Prostate gland (tissue), 2 donors: ENCODE measurements around the gene KCNIP3. TPM values are rescaled to one million over a fixed set of nuclear protein-coding genes. Genes with fewer than 3 reads are reported as not detected.

Source experiments
- DNase-seq: peaks from one replicate; pipeline ENCODE4 v3.0.0-alpha.2; 2019; ENCODE audit warnings: low spot score
- H3K27ac ChIP-seq, 2 donors: fragments of 200-600 bp; sonication (generic); 2 replicates each; pipeline ENCODE4 v1.5.1; 2017 to 2019
- H3K27me3 ChIP-seq: fragments of 200-600 bp; sonication (generic); replicated peaks from 2 replicates; pipeline ENCODE4 v1.5.1; 2019; ENCODE audit not compliant: insufficient read depth
- H3K36me3 ChIP-seq, 2 donors: fragments of 200-600 bp; sonication (generic); 1 replicate in 1 of 2; 2 replicates in 1 of 2; pipeline versions ENCODE4 v1.5.1 to v1.8.1; 2017 to 2019
- H3K4me1 ChIP-seq: fragments of 200-600 bp; sonication (generic); replicated peaks from 2 replicates; pipeline ENCODE4 v1.5.1; 2019
- H3K4me3 ChIP-seq, 2 donors: fragments of 200-600 bp; sonication (generic); 2 replicates each; pipeline ENCODE4 v1.5.1; 2017 to 2019
- H3K9me3 ChIP-seq: fragments of 200-600 bp; sonication (generic); 2 replicates; pipeline ENCODE4 v1.5.1; 2017
- POLR2A ChIP-seq: fragments of 450-650 bp; IDR thresholded peaks from one replicate; pipeline ENCODE4 v1.6.1; 2016; ENCODE audit warnings: antibody characterized with exemption, mild to moderate bottlenecking
- POLR2AphosphoS5 ChIP-seq: sonication (generic); formaldehyde crosslinking; IDR thresholded peaks from one replicate; pipeline ENCODE4 v1.6.1; 2017; ENCODE audit warnings: antibody characterized with exemption
- WGBS: methylation state at CpG from one replicate; pipeline ENCODE4 v1.1.5; 2018; 5-methylcytosine and 5-hydroxymethylcytosine counted together
- intact Hi-C: fragments of 100-400 bp; cut with DNase I; formaldehyde crosslinking; loops from one replicate; pipeline ENCODE4 v1.14.2; 2022
- total RNA-seq, 2 donors: library from RNA; depleted of rRNA; stranded (reverse); fragments of >200 nt; gene quantifications; one replicate each; pipeline ENCODE4 v1.1.0, GENCODE V29; 2016
- TF ChIP-seq, protein P1 (sequence below), 4 experiments: fragments of 200-600 bp in 2 of 4; fragments of 450-650 bp in 2 of 4; sonication (generic) in 2 of 4; IDR thresholded peaks; 1 replicate in 3 of 4; 2 replicates in 1 of 4; pipeline ENCODE4 v1.5.1; 2016 to 2019; ENCODE audit warnings: antibody characterized with exemption in 4 of 4, mild to moderate bottlenecking in 2 of 4, moderate library complexity in 2 of 4

Gene KCNIP3
- total RNA-seq, 2 donors from 2014 or later, result 5.1 to 63.8 TPM

DNA sequence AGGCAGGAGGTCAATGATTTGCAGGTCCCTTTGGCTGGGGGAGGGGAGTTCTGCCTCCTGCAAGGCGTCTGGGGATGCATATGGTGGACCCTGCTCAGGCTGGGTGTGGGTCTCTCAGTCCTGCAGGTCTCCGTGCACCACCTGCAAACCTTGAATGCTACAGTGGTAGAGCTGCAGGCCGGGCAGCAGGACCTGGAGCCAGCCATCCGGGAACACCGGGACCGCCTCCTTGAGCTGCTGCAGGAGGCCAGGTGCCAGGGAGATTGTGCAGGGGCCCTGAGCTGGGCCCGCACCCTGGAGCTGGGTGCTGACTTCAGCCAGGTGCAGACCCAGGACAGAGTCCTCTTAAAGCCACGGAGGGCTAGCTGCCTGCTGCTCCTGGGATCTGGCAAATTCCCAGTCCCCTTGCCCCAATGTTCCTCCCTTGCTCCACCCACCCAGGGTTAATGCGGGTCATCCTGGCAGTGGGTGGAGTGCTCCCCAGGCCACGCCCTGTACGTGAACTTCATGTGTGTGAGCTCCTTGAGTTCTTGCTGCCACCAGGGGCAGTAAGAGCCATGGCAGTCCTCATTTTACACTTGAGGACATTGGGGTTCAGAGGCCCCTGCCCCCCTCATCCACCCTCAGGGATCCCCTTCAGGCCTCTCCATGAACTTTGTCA is 19.8 kb upstream of the KCNIP3 start:
- no peaks in the 10 kb centered on the region for H3K9me3 ChIP-seq
- no peaks in the 10 kb centered on the region for H3K27me3 ChIP-seq
- TF ChIP-seq POLR2AphosphoS5 (peak; percentile 5), POLR2A (no peak)
- TF ChIP-seq, protein P1, sequence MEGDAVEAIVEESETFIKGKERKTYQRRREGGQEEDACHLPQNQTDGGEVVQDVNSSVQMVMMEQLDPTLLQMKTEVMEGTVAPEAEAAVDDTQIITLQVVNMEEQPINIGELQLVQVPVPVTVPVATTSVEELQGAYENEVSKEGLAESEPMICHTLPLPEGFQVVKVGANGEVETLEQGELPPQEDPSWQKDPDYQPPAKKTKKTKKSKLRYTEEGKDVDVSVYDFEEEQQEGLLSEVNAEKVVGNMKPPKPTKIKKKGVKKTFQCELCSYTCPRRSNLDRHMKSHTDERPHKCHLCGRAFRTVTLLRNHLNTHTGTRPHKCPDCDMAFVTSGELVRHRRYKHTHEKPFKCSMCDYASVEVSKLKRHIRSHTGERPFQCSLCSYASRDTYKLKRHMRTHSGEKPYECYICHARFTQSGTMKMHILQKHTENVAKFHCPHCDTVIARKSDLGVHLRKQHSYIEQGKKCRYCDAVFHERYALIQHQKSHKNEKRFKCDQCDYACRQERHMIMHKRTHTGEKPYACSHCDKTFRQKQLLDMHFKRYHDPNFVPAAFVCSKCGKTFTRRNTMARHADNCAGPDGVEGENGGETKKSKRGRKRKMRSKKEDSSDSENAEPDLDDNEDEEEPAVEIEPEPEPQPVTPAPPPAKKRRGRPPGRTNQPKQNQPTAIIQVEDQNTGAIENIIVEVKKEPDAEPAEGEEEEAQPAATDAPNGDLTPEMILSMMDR (IDR thresholded peaks at IDR 0.05), result peak in 2 of 4 experiments; percentile 17 to 43
- DNase-seq, result no peak
- peaks cover 4% of the 10 kb centered on the region for H3K4me1 ChIP-seq
- H3K27ac ChIP-seq, result peak overlapping the region in 1 of 2 donors; percentile 16
- H3K36me3 ChIP-seq, result no peaks in the 10 kb centered on the region
- WGBS, result 43% methylated on average over 11 of the region's 11 CpGs
- no peak overlapping the region for H3K4me3 ChIP-seq
- intact Hi-C loops, result no loop called here

DNA sequence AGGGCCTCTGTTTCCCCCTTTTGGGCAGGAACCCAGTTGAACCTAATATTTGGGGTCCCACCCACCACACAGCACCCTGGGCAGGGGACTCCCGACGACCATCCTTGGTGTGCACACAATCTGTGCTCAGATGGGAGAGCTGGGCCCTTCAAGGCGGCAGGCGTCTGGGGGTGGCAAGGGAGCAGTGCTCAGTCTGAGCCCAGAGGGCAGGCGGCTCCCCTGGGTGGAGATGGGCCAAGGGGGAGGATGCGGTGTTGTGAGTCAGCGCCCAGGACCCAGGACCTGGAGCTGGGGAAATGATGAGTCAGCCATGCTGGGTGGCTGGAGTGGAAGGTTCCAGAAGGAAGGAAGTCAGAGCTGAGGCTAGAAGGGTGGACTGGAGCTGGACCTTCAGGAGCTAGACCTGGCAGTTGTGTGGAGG is 19.1 kb upstream of the KCNIP3 start:
- H3K4me1 ChIP-seq, result peaks cover 4% of the 10 kb centered on the region
- H3K27me3 ChIP-seq, result no peaks in the 10 kb centered on the region
- WGBS, result 90% methylated on average over 7 of the region's 7 CpGs
- TF ChIP-seq, protein P1 (IDR thresholded peaks at IDR 0.05), result no peak
- no peak for TF ChIP-seq POLR2AphosphoS5
- no peaks in the 10 kb centered on the region for H3K36me3 ChIP-seq
- H3K9me3 ChIP-seq, result no peaks in the 10 kb centered on the region
- no peak for DNase-seq
- intact Hi-C loops, result no loop called here
- no peak overlapping the region for H3K4me3 ChIP-seq
- H3K27ac ChIP-seq, result no peak overlapping the region

DNA sequence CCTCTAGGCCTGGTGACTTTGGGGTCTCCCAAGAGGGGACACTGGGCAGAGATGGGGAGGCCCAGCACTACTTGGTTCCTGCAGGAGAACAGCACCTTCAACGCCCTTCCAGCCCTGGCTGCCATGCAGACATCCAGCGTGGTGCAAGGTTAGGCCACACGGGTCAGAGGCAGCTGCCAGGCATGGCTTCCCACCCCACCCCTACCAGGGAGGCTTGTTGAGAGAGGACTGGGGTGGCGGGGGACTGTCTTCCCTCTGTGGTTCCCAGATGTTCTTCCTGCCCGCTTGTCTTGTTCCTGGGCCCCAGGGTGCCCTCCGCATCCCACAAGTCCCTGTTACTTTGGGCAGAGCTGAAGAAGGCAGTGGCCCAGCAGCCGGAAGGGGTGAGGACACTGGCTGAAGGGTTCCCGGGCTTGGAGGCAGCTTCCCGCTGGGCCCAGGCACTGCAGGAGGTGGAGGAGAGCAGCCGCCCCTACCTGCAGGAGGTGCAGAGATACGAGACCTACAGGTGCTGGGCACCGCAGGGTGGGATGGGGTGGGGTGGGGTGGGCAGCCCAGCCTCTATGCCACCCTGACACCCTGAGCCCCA is 18.4 kb upstream of the KCNIP3 start:
- no peaks in the 10 kb centered on the region for H3K9me3 ChIP-seq
- no peak for DNase-seq
- TF ChIP-seq, protein P1 (IDR thresholded peaks at IDR 0.05), result no peak
- no peak for TF ChIP-seq POLR2A
- TF ChIP-seq POLR2AphosphoS5, result no peak
- intact Hi-C loops, result no loop called here
- H3K4me1 ChIP-seq, result peaks cover 4% of the 10 kb centered on the region
- no peaks in the 10 kb centered on the region for H3K27me3 ChIP-seq
- no peaks in the 10 kb centered on the region for H3K36me3 ChIP-seq
- no peak overlapping the region for H3K27ac ChIP-seq
- WGBS, result 92% methylated on average over 12 of the region's 12 CpGs
- H3K4me3 ChIP-seq, result no peak overlapping the region

DNA sequence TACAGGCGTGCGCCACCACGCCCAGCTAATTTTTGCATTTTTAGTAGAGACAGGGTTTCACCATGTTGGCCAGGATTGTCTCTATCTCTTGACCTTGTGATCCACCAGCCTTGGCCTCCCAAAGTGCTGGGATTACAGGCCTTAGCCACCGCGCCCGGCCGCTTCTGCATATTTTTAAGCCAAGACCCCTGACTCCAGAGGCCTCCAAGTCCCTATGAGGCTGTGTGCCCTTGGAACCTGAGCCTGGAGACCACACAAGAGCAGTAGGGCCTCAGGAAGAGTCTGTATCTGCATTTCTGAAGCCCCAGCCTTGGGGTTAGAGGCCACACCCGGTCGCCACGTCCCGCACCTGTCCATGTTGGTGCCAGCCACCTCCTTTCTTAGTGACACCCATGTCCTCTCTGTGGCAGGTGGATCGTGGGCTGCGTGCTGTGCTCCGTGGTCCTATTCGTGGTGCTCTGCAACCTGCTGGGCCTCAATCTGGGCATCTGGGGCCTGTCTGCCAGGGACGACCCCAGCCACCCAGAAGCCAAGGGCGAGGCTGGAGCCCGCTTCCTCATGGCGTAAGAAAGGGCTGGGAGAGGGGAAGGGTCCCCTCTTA is 17.6 kb upstream of the KCNIP3 start:
- Histone ChIP-seq H3K4me1 (no peaks in the 10 kb centered on the region), H3K27ac (no peak overlapping the region), H3K36me3 (no peaks in the 10 kb centered on the region), H3K27me3 (no peaks in the 10 kb centered on the region), H3K4me3 (no peak overlapping the region), H3K9me3 (no peaks in the 10 kb centered on the region)
- 94% methylated on average over 19 of the region's 19 CpGs for WGBS
- no peak for DNase-seq
- intact Hi-C loops, result no loop called here
- no peak for TF ChIP-seq POLR2AphosphoS5
- TF ChIP-seq POLR2A, result no peak

DNA sequence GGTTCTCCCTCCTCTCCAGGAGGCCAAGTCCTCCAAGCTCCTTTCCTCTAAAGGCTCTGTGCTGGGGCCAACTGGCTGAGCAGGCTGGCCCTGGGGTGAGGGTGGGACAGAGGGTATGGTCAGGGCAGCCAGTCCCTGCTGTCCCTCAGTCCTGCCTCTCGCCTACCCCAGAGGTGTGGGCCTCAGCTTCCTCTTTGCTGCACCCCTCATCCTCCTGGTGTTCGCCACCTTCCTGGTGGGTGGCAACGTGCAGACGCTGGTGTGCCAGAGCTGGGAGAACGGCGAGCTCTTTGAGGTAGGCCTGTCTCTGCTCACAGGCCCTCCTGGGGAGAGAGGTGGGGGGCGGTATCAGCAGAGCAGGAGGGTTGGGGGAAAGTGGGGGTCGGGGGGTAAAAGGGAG is 16.1 kb upstream of the KCNIP3 start:
- DNase-seq, result no peak
- intact Hi-C loops, result no loop called here
- TF ChIP-seq POLR2A, result no peak
- no peak for TF ChIP-seq POLR2AphosphoS5
- TF ChIP-seq, protein P1 (IDR thresholded peaks at IDR 0.05), result no peak

More for the DNA sequence above, 16.1 kb upstream of the KCNIP3 start:
- 94% methylated on average over 8 of the region's 8 CpGs for WGBS
- H3K4me3 ChIP-seq, result no peak overlapping the region
- H3K36me3 ChIP-seq, result no peaks in the 10 kb centered on the region
- H3K9me3 ChIP-seq, result no peaks in the 10 kb centered on the region
- H3K27ac ChIP-seq, result no peak overlapping the region
- no peaks in the 10 kb centered on the region for H3K27me3 ChIP-seq
- no peaks in the 10 kb centered on the region for H3K4me1 ChIP-seq
